HUES64 (cell line): ENCODE results near the gene CA5A.
"Not testable (repeated sequence)": the region's sequence is repeated elsewhere in the genome, so short reads cannot be mapped to it uniquely, and the experiment has no call there.

Source experiments
- H3K27ac ChIP-seq: 2 replicates; pipeline ENCODE4 v1.7.0; 2013; ENCODE audit warnings: low read depth, low read length, inconsistent platforms
- H3K27me3 ChIP-seq: 2 replicates; pipeline ENCODE4 v1.6.1; 2013; ENCODE audit warnings: mild to moderate bottlenecking, low read length; ENCODE audit not compliant: insufficient read depth
- H3K36me3 ChIP-seq: 2 replicates; pipeline ENCODE4 v1.6.1; 2013; ENCODE audit warnings: mild to moderate bottlenecking, low read length; ENCODE audit not compliant: insufficient read depth
- H3K4me1 ChIP-seq: 2 replicates; pipeline ENCODE4 v1.6.1; 2013; ENCODE audit warnings: mild to moderate bottlenecking, low read length, moderate library complexity; ENCODE audit not compliant: insufficient read depth
- H3K4me3 ChIP-seq: 2 replicates; pipeline ENCODE4 v1.5.1; 2013; ENCODE audit warnings: mild to moderate bottlenecking, low read length, moderate library complexity
- H3K9ac ChIP-seq: 2 replicates; pipeline ENCODE4 v1.6.1; 2013; ENCODE audit warnings: mild to moderate bottlenecking, low read depth, low read length
- H3K9me3 ChIP-seq: 2 replicates; pipeline ENCODE4 v1.6.1; 2013; ENCODE audit warnings: low read depth, low read length; ENCODE audit not compliant: insufficient read depth
- WGBS: fragments of 150-250, 120-280 bp; methylation state at CpG from one replicate; pipeline ENCODE4 v1.1.7; 2013; ENCODE audit warnings: missing lambda C conversion rate; 5-methylcytosine and 5-hydroxymethylcytosine counted together

Gene CA5A

DNA sequence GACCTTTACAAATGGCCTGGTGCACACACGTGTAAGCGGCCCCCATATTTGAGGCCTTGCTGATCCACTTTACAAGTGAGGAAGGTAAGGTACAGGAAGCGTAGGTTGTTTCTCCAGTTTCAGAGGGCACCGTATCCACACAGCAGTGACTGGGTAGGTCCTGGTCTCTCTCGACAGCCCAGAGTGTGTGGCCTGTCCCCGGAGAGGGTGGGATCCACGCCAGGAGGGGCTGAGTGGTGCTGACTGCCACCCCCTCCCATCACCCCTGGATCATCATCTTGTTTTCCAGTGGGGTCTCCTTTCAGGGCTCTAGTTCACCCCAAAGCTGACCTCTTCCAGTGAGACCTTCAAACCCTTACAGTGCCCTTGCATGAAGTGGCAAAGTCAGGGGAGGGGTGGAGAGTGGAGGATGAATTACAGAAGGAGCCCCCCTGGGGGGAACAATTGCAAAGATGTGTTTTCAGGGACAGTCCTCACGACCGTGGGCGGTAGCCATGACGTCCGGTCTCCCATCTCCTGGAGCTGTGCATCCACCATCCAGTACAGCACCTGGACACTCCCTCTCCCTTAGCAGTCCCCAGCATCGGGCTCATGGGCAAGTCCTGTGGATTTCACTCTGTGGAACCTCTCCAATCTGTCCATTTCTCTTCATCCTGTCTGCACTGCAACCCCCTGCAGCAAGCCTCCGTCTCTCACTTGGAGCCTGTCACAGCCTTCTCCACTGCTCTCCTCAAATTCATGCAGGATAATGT lies 10.4 kb upstream of the CA5A start:
- Histone ChIP-seq H3K27ac (no peak overlapping the region), H3K9ac (no peak overlapping the region; the same call in 1 of the 2 replicates), H3K4me1 (peaks cover 15% of the 10 kb centered on the region), H3K27me3 (no peaks in the 10 kb centered on the region), H3K4me3 (no peak overlapping the region), H3K9me3 (no peaks in the 10 kb centered on the region), H3K36me3 (no peaks in the 10 kb centered on the region)
- 87% methylated on average over 14 of the region's 14 CpGs for WGBS

DNA sequence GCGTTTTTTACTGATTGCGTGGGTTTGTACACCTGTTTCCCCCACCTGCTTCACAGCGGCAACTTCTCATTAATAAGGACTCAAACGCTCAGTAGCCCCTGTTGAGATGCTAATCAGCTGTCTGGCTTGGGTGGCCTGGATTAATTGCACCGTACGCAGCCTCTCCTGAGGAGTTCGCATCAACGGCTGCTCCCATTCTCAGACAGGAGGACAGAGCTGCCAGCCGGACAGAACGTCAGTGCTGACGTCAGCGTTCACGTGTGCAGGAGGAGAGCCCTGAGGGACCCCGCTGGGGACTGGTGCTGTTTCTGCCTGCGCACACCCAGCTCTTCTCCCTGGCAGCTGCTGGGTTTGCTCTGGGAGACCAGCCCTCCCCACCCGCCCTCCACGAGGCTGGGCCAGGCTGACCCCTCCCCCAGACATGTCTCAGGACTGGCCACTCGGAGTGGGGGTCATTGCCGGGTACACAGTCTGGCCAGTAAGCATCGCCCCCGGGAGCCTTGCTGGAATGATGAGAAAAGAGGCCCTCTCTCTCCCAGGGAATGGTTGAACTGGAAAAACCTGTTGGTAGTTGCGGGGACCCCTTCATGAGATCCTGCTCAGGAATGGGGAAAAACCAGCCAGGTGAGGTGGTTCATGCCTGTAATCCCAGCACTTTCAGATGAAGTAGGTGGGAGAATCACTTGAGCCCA lies 9.2 kb upstream of the CA5A start:
- H3K27me3 ChIP-seq, result no peaks in the 10 kb centered on the region
- H3K4me3 ChIP-seq, result no peak overlapping the region

DNA sequence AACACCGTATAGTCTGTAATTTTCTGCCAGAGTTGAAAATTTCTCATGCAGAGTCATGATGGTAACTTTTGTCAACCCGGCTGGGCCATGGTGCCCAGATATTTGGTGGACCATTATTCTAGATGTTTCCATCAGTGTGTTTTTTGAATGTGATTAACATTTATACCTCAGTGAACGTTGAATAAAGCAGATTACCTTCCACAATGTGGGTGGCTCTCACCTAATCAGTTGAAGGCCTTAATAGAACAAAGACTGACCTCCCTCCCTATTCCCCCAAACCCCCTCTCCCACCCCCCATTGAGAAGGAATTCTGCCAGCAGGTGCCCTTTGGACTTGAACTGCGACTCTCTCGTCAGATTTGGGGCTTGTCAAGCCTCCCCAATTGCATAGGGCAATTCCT lies 6.4 kb upstream of the CA5A start:
- 84% methylated on average over 5 of the region's 5 CpGs for WGBS
- peaks cover 15% of the 10 kb centered on the region for H3K4me1 ChIP-seq
- no peaks in the 10 kb centered on the region for H3K36me3 ChIP-seq
- H3K27ac ChIP-seq, result no peak overlapping the region
- H3K4me3 ChIP-seq, result no peak overlapping the region
- H3K27me3 ChIP-seq, result no peaks in the 10 kb centered on the region
- no peak overlapping the region for H3K9ac ChIP-seq
- H3K9me3 ChIP-seq, result no peaks in the 10 kb centered on the region

More for the DNA sequence above, 9.2 kb upstream of the CA5A start:
- H3K27ac ChIP-seq, result peak overlapping the region; percentile 37; the same call in 1 of the 2 replicates
- peak overlapping the region; percentile 46; the same call in 1 of the 2 replicates for H3K9ac ChIP-seq
- H3K4me1 ChIP-seq, result peaks cover 15% of the 10 kb centered on the region
- no peaks in the 10 kb centered on the region for H3K36me3 ChIP-seq
- WGBS, result 85% methylated on average over 22 of the region's 22 CpGs
- no peaks in the 10 kb centered on the region for H3K9me3 ChIP-seq

DNA sequence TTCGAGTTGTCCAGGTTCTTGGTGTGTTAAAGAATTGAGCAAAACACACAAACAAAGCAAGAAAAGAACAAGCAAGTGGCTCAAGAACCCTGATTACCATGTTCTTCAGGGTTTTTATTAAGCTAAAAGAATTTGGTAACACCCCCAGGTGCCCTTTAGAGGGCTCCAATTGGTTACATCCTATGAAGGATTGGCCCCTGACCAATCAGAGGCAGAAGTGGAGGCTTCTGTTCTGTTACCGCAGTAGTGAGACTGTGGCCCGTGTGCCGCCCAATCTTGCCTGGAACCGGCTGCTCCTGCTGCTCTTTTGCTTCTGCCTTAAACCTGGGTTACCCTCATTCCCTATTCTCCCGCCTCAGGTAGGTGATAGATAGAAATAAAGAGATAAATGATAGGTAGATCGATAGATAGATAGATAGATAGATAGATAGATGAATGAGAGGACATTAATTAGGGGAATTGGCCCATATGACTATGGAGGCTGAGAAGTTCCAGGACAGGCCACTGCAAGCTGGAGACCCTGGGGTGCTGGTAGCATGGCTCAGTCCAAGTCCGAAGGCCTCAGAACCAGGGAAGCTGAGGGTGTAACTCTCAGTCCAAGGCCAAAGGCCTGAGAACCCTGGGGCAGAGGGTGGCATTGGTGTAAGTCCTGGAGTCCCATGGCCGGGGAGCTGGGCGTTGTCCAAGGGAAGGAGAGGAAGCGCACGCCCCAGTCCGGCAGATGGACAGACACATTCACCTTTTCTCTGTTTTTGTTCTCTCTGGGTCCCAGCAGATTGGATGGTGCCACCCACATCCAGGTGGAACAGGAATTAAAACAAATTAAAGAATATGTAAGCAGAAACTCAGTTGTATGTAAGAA lies 3.5 kb upstream of the CA5A start:
- no peaks in the 10 kb centered on the region for H3K36me3 ChIP-seq
- H3K4me3 ChIP-seq, result no peak overlapping the region
- H3K9ac ChIP-seq, result no peak overlapping the region
- no peak overlapping the region for H3K27ac ChIP-seq
- WGBS, result 92% methylated on average over 13 of the region's 13 CpGs
- no peaks in the 10 kb centered on the region for H3K4me1 ChIP-seq
- no peaks in the 10 kb centered on the region for H3K9me3 ChIP-seq
- H3K27me3 ChIP-seq, result no peaks in the 10 kb centered on the region

DNA sequence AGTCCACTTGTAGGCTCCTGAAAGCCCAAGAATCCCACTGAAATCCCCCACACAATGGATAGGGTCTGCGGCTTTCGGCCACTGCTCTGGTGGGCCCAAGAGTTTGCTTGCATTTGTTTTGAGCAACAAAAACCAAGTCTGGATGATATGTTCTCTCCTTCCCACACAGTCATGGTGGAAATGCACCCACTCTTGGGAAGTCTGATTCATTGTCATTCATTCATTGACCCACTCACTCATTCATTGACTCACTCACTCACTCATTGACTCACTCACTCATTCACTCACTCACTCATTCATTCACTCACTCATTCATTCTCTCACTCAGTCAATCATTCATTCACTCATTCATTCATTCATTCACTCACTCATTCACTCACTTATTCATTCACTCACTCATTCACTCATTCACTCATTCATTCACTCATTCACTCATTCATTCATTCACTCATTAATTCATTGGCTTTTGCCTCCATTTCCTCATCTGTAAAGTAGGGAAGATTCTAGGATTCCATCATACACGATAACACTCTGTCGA lies 2.2 kb upstream of the CA5A start:
- H3K9ac ChIP-seq, result no peak overlapping the region
- no peaks in the 10 kb centered on the region for H3K9me3 ChIP-seq
- no peak overlapping the region for H3K27ac ChIP-seq
- H3K27me3 ChIP-seq, result no peaks in the 10 kb centered on the region
- WGBS, result 98% methylated on average over 4 of the region's 4 CpGs
- no peaks in the 10 kb centered on the region for H3K36me3 ChIP-seq
- H3K4me1 ChIP-seq, result no peaks in the 10 kb centered on the region
- no peak overlapping the region for H3K4me3 ChIP-seq

DNA sequence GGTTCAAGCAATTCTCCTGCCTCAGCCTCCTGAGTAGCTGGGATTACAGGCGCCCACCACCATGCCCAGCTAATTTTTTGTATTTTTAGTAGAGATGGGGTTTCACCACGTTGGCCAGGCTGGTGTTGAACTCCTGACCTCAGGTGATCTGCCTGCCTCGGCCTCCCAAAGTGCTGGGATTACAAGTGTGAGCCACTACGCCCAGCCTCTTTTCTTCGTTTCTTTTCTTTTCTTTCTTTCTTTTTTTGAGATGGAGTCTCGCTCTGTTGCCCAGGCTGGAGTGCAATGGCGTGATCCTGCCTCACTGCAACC lies 858 bp upstream of the CA5A start:
- H3K4me1 ChIP-seq, H3K4me3 ChIP-seq, H3K27ac ChIP-seq, H3K36me3 ChIP-seq, H3K27me3 ChIP-seq, H3K9ac ChIP-seq, H3K9me3 ChIP-seq: not testable (repeated sequence)
- WGBS, result 90% methylated on average over 7 of the region's 7 CpGs

DNA sequence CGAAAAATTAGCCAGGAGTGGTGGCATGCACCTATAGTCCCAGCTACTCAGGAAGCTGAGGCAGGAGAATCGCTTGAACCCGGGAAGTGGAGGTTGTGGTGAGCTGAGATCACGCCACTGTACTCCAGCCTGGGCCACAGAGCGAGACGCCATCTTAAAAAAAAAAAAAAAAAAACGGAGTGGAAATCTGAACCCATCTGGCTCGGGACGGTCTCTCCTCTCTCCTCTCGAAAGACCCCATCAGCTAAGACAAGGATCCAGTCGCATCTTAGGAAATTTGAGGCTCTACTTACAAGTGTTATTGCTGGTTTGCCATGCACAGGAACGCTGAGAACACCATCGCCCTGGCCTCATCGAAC lies 334 bp downstream of the CA5A start:
- not testable (repeated sequence) for H3K4me3 ChIP-seq, H3K27me3 ChIP-seq, H3K9me3 ChIP-seq, H3K36me3 ChIP-seq, H3K9ac ChIP-seq, H3K4me1 ChIP-seq, H3K27ac ChIP-seq
- WGBS, result 91% methylated on average over 14 of the region's 14 CpGs

DNA sequence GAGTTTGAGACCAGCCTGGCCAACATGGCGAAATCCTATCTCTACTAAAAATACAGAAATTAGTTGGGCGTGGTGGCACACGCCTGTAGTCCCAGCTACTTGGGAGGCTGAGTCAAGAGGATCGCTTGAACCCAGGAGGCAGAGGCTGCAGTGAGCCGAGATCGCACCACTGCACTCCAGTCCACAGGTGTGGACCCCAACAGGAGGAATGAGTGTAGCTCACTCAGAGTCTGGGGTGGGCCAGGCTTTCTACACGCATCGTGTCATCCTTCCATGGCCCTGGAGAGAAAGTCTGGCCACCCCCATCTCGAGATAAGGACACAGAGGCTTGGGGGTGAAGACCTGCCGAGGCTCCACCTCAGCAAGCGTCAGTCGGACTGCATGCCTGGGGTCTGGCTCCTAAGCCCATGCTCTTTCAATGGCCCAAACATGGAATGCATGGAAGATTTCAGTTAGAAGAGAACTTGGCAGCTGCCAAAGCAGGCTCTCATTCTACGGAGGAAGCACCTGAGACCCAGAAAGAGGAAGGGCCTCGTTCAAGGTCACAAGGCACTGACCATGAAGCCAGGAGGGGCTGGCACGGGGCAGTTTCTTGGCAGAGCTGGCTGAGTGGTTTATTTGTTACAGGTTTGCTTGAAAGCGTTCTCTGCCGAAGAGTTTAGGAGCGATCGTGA lies 1.4 kb downstream of the CA5A start:
- H3K27ac ChIP-seq, H3K4me1 ChIP-seq, H3K4me3 ChIP-seq, H3K9ac ChIP-seq, H3K36me3 ChIP-seq, H3K9me3 ChIP-seq, H3K27me3 ChIP-seq: not testable (repeated sequence)
- 91% methylated on average over 16 of the region's 19 CpGs for WGBS

DNA sequence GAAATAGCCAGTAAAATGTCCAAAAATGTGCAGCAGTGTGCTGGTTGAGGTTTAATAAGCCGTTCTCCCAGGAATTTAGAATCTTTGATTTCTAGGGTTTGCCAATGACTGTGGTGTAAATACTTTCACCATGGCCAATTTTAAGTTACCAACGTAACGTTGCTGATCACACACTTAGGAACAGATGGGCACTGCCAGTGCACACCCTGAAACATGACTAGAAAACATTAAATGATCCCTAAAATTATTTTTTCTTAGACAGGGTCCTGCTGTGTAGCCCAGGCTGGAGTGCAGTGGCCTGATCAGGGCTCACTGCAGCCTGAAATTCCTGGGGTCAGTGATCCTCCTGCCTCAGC lies 3.2 kb downstream of the CA5A start:
- Histone ChIP-seq H3K36me3 (no peaks in the 10 kb centered on the region), H3K9ac (no peak overlapping the region), H3K9me3 (no peaks in the 10 kb centered on the region), H3K4me3 (no peak overlapping the region), H3K27me3 (no peaks in the 10 kb centered on the region), H3K27ac (no peak overlapping the region), H3K4me1 (no peaks in the 10 kb centered on the region)
- 87% methylated on average over 3 of the region's 3 CpGs for WGBS

DNA sequence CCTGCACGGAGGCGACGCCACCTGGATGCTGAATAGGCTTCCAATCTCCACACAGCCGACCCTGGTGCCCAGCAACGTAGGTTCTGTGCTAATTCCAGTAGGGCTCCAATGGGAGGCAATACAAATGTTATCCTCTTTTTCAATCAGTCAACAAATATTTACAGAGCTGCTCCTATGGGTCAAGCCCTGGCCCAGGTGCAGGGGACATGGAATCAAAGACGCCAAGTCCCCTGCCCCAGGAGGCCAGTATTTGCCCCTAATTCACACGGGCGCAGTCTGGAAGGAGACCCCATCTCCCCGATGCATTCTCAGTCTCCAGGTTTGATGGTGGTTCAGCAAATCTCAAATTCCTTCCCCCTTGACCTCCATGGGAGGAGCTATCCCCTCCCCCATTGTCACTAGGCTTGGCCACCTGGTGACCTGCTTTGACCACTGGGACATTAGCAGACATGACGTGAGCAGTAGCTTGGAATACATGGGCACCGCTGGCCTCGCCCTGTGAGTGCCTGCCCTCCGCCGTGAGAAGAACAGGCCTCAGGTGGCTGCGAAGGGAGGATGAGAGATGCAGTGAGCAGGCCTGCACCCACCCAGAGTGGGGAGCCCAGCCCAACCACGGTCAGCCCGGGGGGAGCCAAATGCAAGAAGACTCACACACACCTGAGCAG lies 3.7 kb downstream of the CA5A start:
- H3K4me3 ChIP-seq, H3K9ac ChIP-seq, H3K27ac ChIP-seq, H3K27me3 ChIP-seq, H3K4me1 ChIP-seq, H3K9me3 ChIP-seq, H3K36me3 ChIP-seq: not testable (repeated sequence)
- 94% methylated on average over 17 of the region's 17 CpGs for WGBS
